NCI-H345 treated with DMSO at 0.1 percent for 48 hours (cell line): Measurements from ENCODE around the gene NVL.

Experiments used
- DNase-seq: peaks from one replicate; lab custom pipeline; 2025; ENCODE audit not compliant: unreplicated experiment; lab: John Stamatoyannopoulos, UW

Gene NVL

DNA sequence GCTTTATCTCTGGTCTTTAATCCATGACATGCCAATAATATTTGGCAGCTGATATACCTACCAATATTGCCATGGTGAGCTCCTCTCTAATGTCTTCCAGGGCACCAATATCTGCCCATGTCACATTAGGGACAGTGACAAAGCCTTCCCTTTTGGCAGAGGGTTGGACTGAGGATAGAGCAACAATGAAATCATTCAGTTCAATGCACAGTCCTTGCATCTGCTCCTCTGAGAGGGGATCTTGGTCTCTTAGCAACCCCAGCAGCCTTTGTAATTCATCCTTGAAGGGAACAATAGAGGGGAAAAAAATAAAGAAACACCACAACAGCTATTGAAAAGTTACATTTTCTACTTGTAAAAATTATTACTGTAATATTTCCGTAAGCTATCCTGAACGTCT is 42.3 kb downstream of the NVL start:
- DNase-seq: peak; percentile 25

DNA sequence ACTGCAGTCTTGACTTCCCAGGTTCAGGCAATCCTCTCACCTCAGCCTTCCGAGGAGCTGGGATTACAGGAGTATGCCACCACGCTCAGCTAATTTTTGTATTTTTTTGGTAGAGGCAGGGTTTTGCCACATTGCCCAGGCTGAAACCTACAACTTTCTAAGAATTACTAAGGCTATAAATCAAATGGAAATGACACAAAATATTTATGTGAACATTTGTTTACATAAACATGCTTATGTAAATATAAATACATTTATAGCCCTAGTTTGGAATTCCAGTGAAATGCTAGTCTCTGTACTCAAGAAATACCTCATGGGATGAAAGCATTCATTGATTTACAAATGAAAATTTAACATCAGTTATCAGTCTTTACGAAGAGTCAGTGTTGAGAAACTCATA is 47.8 kb downstream of the NVL start:
- DNase-seq: no peak

DNA sequence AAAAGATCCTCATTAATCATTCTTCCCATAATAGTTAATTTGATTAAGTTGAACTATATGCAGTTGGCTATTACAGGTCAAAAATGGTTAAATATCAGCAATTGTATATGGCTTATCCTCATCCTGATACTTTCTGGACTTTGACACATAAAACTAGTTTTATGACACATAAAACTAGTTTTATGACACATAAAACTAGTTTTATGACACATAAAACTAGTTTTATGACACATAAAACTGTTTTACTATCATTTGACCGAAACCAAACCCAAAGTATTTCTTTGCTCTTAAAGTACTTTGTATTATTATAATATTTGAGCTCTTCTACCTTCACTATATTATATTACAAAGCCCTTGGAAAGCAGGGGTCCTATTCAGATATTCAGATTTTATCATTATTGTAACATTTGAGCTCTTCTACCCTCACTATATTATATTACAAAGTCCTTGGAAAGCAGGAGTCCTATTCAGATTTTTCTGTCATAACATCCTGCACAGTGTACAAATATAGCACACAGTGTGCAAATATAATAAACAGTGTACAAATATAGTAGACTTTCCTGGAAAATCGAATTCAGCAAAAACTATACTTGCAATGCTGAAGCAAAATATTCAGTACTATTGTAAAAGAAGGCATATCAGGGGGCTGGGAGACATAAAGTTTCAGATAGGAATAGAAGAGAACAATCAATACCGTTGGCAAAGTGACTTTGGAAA is 53.0 kb downstream of the NVL start:
- DNase-seq: no peak

DNA sequence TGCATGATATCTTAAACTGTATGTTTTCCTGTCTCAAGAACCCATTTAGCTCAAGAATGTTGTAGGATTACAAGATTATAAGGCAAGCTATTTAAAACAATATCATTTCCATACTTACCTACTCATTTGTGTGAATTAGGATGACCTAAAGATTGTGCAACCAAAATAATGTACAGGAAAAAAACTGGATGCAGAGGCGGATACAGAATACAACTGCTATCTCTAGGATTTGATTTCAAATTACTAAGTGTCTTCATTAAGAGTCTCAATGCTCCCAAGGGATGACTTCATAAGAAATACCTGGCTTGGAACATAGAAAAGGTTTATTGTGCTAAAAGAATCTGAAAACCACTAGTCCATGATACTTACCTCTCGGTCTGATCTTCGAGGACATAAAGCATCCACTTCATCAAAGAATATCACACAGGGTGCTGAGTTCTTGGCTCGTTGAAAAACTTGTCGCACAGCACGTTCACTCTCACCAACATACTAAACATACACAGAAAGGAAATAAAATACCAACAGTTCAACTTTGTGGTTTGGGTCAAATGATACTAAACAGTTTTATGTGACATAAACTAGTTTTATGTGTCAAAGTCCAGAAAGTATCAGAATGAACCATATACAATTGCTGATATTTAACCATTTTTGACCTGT is 54.9 kb downstream of the NVL start:
- no peak for DNase-seq

DNA sequence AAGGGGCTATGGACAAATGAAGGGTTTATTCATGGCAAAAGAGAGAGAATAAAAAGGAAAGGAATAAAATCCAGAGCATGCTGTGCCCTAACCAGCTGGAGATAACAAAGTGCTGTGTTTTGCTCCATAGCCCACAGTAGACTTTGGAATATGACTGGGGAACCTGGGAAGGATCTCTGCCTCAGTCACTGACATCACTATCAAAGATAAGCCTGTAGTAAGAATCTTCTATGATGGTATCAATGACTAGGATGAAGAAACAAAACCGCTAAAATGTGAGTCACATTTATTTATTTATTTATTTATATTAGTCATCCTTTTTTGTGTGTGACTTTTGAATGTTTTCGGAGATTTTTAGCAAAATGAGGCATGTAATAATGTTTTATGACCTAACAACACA is 56.3 kb downstream of the NVL start:
- no peak for DNase-seq

DNA sequence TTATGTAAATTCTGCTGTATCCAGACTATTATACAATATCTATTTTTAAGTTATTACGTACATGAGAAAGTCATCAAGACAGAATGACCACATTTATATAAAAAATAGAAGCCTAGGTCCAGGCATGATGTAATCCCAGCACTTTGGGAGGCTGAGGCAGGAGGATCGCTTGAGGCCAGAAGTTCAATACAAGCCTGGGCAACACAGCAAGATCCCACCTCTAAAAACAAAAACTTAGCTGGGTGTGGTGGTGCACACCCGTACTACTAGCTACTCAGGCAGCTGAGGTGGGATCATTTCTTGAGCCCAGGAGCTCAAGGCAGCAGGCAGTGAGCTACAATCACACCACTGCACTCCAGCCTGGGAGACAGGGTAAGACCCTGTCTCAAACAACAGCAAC is 58.9 kb downstream of the NVL start:
- DNase-seq: no peak

DNA sequence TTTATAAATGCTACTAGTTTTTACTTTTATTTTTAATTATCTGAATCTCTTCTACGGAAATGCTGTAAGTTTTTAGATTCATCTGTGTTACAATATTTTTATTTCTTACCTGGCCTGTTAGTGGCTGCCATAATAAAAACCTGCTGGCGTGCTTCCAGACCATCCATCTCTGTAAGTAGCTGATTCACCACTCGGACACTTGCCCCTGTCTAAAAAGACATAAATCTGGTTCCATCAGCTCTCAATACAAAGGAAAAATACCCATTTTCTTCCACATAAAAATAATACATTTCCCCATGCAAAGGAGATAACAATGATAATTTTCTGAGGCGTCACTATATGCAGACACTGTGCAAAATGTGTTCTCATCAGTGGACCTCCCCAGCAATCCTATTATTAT is 62.0 kb downstream of the NVL start:
- DNase-seq: no peak

DNA sequence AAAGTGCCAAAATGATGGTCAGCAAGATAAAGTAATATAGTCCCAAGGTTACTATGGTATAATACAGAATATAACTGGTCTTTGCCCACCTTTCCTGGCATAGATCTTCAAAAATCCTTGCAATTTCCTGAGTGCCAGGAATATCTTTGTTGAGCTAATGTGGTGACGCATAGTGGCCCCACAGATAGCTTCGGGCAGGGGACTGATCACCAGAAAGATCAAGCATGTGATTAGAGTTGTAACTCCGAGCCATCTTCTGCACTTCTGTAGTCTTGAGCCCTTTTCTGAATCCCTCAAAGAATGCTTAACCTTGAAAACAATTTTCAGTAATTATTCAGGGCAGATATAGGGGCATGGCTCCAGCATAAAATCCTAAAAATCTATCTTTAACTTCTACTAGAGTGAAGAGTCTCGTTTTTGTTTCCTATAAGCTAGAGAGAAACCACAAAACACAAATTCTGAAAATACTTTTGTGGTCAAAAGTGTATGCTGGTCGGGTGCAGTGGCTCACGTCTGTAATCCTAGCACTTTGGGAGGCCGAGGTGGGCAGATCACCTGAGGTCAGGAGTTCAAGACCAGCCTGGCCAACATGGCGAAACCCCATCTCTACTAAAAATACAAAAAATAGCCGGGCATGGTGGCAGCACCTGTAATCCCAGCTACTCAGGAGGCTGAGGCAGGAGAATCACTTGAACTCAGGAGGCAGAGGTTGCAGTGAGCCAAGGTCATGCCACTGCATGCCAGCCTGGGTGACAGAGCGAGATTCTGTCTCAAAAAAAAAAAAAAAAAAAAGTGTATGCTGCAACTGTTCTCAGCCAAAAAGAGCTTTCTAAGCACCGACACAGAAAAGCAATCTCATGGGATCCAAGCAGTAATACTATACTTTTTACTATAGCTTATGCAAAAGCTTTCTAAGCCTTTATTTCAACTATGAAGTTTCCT is 62.8 kb downstream of the NVL start:
- no peak for DNase-seq

DNA sequence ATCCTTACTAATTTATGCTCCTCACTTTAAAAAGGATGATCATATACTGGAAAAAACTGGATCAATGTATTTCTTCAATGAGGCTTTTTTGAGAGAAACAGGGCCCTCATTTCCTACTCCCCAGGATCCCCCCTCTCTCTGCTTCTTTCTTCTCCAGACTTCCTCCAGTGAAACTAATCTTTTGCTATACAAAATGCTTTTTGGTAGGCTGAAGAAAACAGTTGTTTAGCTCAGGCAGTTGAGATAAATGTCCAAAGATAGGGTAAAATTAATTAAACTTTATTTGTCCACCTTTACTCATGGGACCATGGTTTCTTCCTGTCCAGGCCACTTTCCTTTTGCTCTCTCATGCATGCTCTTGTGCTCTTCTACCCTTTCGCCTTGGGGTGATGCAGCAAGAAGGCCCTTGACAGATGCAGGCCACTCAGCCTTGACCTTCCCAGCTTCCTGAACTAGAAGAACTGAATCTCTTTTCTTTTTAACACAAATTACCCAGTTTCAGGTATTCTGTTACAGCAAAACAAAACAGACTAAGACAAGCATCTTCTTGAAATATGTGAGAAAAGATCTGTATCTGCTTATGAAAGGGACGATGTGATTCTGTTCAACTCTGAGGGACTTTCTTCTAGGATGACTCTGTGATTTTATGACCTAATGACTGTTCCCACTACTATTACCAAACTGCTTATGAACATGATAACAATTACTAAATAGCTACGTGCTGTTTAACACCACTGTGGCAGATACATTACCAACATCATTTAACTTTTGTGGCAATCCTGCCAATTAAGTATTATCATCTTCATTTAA is 63.7 kb downstream of the NVL start:
- DNase-seq: no peak

DNA sequence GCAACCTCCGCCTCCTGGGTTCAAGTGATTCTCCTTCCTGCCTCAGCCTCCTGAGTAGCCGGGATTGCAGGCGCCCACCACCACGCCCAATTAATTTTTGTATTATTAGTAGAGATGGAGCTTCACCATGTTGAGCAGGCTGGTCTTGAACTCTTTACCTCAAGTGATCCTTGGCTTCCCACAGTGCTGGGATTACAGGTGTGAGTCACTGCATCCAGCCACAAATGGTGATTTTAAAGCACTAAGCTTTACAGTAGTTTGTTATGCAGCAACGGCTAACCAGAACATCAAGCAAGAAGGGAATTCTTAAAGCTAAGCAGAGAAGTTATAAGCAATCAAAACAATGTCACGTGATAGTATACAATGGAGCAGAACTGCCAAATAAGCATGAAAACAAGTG is 65.7 kb downstream of the NVL start:
- DNase-seq: no peak

DNA sequence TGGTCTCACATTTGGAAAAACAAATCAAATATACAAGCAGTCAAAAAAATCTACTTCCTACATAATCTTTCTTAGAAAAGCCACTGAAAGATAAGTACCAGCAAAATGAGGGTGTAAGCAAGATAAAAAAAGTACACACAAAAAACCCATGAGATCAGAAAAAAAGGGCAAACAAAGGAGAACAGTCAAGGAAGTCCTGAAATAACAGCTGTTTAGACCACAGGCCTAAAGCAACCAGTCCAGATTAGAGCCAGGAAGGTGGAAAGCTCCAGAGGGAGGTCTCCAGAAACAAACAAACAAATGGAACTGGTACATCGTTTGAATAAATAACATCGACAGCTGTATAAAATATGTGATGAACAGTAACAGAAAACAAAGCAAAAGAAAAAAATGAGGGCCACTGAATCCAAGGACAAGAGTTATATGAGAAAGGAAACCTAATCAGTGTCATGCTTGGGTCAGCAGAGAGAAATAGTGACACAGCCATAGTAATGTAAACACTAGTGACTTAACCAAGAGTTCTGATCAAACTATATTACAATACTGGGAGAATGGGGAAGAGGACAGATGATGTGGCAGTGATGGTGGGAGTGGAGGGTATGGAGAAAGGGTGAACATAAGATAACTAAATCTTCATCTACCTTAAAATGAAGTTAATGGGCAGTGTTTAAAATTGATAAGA is 67.5 kb downstream of the NVL start:
- no peak for DNase-seq

DNA sequence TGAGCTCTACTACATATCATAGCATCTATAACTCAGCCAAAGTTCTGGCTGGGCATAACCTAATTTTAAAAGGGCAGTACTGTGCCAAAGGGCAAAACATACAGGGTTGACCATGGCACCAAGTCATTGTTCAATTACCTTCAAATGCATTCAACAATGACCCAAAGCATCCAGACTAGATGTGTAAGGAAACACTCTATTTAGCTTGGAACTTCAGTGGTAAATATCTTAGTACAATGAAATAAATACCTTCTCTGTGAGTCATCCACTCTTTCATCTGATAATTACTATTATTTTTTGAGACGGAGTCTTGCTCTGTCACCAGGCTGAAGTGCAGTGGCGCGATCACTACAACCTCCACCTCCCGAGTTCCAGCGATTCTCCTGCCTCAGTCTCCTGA is 70.0 kb downstream of the NVL start:
- DNase-seq: no peak

DNA sequence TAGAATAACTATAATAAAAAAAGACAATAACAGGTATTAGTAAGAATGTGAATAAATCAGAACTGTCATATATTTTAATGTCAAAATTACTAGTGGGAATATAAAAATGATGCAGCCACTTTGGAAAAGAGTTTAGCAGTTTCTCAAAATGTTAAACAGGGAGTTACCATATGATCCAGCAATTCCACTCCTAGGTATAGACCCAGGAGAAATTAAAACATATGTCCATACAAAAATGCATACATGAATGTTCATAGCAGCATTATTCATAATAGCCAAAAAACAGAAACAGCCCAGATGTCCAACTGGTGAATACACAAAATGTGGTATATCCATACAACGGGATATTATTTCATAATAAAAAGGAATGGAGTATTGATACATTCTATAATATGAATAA is 71.6 kb downstream of the NVL start:
- no peak for DNase-seq

DNA sequence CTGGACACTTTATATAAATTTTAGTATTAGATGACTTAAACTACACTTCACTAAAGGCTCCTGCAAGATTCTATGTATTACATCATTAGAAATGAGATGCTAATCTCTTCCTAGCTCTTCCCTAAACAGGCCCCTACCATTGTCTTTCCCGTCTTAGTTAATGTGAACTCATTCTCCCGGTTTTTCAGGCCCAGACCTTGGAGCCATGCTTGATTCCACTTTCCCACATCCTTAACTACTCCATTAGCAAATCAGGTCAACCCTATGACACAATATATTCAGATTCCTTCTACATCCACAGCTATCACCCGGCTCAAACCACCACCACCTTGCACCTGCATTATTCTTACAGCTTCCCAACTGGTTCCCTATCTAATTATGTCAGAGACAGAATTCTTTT is 73.3 kb downstream of the NVL start:
- no peak for DNase-seq

DNA sequence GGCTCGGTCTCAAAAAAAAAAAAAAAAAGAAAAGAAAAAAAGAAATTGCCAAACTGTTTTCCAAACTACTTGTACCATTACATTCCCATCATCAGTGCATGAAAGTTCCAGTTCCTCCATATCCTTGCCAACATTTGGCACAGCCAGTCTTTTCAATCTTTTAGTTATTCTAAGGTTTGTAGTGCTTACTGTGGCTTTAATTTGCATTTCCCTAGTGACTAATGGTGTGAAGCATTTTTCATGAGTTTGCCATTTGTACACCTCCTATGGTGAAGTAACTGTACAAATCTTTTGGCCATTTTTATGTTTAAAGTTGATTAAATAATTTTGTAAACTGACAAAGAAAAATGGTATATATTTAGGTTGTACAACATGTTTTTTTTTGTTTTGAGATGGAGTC is 76.3 kb downstream of the NVL start:
- no peak for DNase-seq

DNA sequence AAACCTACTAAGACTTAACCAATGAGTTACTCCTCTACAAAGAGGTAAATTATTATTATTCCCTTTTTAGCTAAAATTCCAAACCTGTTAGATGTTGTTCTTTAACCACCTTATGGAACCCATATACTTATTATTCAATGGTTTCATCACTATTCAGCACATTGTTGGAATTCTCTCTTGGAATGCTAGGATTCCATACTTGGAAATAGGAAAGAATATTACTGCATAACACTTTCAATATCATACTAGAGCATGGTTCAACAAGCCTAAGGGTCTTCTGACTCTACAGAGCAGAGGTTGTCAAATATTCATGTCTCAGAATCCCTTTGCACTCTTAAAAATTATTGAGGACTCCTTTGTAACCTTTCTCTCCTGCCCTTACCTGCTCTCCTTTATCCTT is 77.5 kb downstream of the NVL start:
- DNase-seq: no peak

DNA sequence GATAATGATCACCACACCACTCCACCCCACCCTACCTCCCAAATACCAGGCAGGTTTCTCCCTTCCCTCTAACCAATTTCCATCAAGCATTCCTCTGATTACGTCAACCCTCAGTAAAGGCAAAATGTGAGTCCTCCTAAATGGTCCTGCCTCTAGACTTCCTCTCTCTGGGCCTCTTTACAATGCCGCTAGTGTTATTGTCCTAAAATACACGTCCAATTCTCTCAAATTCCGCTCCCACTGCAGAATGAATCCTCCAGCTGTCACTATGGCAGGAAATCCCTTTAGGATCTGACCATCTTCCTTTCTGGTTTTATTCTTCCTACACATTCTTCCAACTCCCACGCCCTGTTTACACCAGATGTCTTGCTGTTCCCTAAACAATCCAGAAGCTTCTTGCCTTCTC is 78.2 kb downstream of the NVL start:
- DNase-seq: no peak

DNA sequence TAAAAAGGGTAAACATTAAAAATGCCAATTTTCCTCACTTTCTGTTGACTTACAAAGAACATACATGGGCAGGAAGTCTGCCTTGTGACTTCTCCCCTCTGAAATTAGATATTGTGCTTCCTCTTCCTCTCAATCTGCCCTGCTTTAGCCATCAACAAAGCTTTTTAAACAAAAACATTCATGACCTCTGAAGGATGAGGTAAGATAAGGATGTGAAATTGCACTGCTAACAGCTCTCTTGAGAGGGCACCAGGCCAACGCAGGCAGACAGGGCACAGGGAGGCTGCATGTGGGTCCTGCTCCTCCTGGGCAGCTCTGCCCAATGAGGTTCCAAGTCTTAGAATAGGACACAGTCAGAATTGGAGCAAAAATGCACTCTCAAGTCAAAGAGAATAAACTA is 84.8 kb downstream of the NVL start:
- no peak for DNase-seq

DNA sequence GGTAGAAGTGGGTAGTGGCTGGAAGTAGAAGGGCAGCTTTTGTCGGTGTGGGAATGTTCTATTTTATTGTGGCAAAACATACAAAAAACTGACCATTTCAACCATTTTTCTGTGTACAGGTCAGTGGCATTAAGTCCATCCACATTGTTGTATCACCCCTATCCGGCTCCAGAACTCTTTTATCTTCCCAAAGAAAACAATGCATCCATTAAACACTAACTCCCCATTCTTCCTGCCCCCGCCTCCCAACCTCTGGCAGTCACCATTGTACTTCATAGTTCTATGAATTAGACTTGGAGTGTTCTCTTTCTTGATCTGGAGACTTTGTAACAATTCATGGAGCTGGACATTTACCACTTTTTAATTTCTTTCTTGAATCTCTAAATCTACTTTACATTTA is 91.2 kb downstream of the NVL start:
- no peak for DNase-seq

DNA sequence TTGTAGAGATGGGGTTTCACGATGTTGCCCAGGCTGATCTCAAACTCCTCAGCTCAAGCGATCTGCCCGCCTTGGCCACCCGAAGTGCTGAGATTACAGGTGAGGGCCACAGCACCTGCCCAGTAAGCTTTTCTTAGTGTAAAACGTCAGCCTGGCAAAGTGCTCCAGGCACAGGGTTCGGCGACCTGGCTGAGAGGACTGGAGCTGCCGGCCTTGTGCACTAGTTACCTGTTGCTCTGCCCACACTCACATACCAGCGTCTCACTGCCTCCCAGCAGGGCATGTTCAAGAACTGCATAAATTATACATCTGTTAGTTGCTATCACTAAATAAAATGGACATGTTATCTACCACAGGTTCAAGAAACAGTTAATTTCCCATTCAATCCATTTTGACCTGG is 91.8 kb downstream of the NVL start:
- DNase-seq: no peak
